Putamen (tissue), 1 donor: ENCODE results near the gene CIT.

Experiments
- DNase-seq: peaks from one replicate; pipeline ENCODE4 v3.0.0-alpha.2; 2016; ENCODE audit warnings: low spot score

The CIT gene

DNA sequence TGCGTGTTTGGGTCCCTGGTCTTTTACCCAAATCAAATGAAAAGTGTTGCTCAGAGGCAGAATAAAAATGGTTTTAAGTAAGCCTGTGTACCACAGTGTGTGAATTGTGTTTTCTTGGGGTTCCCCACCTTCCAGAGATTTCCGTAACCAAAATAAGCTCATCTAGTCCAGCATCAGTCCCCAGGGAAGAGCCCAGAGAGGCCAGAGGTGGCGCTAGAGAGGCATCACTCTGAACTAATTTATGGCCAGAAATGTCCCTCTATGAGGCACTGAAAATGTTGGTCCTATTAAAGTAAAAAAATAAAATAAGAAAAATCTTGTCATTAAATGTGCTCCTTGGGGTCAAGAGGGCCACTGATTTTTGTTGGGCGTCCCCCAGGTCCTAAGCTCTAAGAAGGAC, 234.1 kb downstream of the CIT start:
- DNase-seq, result no peak
